HFFc6 (cell line): ENCODE measurements around the gene BAD. TPM values are rescaled to one million over a fixed set of nuclear protein-coding genes. Genes with fewer than 3 reads are reported as not detected.

Experiments used
- DNase-seq: peaks from one replicate; pipeline ENCODE4 v3.0.0-alpha.2; 2018
- H3K27ac Mint-ChIP-seq: 2 replicates; pipeline ENCODE4 v1.8.0; 2020; ENCODE audit warnings: mild to moderate bottlenecking, mixed read lengths
- H3K27me3 Mint-ChIP-seq: 2 replicates; pipeline ENCODE4 v1.8.0; 2021; ENCODE audit warnings: mild to moderate bottlenecking, moderate library complexity, mixed read lengths; ENCODE audit not compliant: insufficient read depth
- H3K36me3 Mint-ChIP-seq: 2 replicates; pipeline ENCODE4 v1.8.0; 2021; ENCODE audit warnings: low read depth, mixed read lengths
- H3K4me1 Mint-ChIP-seq: 2 replicates; pipeline ENCODE4 v1.8.0; 2020; ENCODE audit warnings: low read depth, mixed read lengths
- H3K4me3 Mint-ChIP-seq: 2 replicates; pipeline ENCODE4 v1.8.0; 2020; ENCODE audit warnings: mild to moderate bottlenecking, moderate library complexity, mixed read lengths
- H3K9me3 Mint-ChIP-seq: 2 replicates; pipeline ENCODE4 v1.8.0; 2020; ENCODE audit warnings: mild to moderate bottlenecking, mixed read lengths
- CTCF ChIP-seq: fragments of 200-600 bp; sonication (generic); IDR thresholded peaks from 2 replicates; pipeline ENCODE4 v1.5.0; 2021; ENCODE audit warnings: antibody characterized with exemption, mild to moderate bottlenecking
- total RNA-seq, 6 experiments: library from RNA; stranded (reverse); fragmentation: NEBNext Ultra II Directional; extraction: Animal tissue kit (Norgen Biotek cat#: 25700); gene quantifications; 2 replicates in 1 of 6; 3 replicates in 5 of 6; pipeline ENCODE4 v1.2.3, GENCODE V29; 2021

Gene BAD
- total RNA-seq, 6 experiments from 2014 or later: 65.9 to 75.0 (median 68.8) TPM

GRCh38 chr11:64235437-64236161 is 48.9 kb downstream of the BAD start:
- H3K27me3 Mint-ChIP-seq: no peaks in the 10 kb centered on the region
- peaks cover 22% of the 10 kb centered on the region for H3K4me1 Mint-ChIP-seq

GRCh38 chr11:64234647-64235379 is 49.7 kb downstream of the BAD start:
- no peaks in the 10 kb centered on the region for H3K27me3 Mint-ChIP-seq
- H3K4me1 Mint-ChIP-seq: peaks cover 16% of the 10 kb centered on the region
- H3K27ac Mint-ChIP-seq: no peak overlapping the region
- peak; percentile 30 for TF ChIP-seq CTCF
- DNase-seq: no peak
- H3K36me3 Mint-ChIP-seq: no peaks in the 10 kb centered on the region
- peak overlapping the region; percentile 84 for H3K4me3 Mint-ChIP-seq
- no peaks in the 10 kb centered on the region for H3K9me3 Mint-ChIP-seq

More at GRCh38 chr11:64235437-64236161, 48.9 kb downstream of the BAD start:
- TF ChIP-seq CTCF: no peak
- H3K27ac Mint-ChIP-seq: no peak overlapping the region
- peak overlapping the region; percentile 84 for H3K4me3 Mint-ChIP-seq
- no peaks in the 10 kb centered on the region for H3K36me3 Mint-ChIP-seq
- no peak for DNase-seq
- no peaks in the 10 kb centered on the region for H3K9me3 Mint-ChIP-seq

- no peaks in the 10 kb centered on the region for H3K36me3 Mint-ChIP-seq
- H3K4me1 Mint-ChIP-seq: peaks cover 22% of the 10 kb centered on the region
- H3K9me3 Mint-ChIP-seq: no peaks in the 10 kb centered on the region
- peak within 1 kb of the TSS; percentile 84 for H3K4me3 Mint-ChIP-seq
- H3K27me3 Mint-ChIP-seq: no peaks in the 10 kb centered on the region
- H3K27ac Mint-ChIP-seq: peak within 1 kb of the TSS; percentile 26; the same call in 1 of the 2 replicates
- no peak for DNase-seq
- TF ChIP-seq CTCF: no peak
These were observed 50.4 kb downstream of the BAD start, which contains the start of gene VEGFB for GRCh38 chr11:64233913-64234586. Gene VEGFB, plus strand, starts transcription at chr11:64234584. Its CDS starts 250 bp downstream, at chr11:64234834.

- DNase-seq: no peak
- Mint-ChIP-seq H3K27ac (no peak overlapping the region), H3K4me1 (peaks cover 22% of the 10 kb centered on the region), H3K27me3 (no peaks in the 10 kb centered on the region), H3K36me3 (no peaks in the 10 kb centered on the region), H3K9me3 (no peaks in the 10 kb centered on the region), H3K4me3 (no peak overlapping the region)
- TF ChIP-seq CTCF: no peak
These were observed 51.5 kb downstream of the BAD start for GRCh38 chr11:64232967-64233315.

GRCh38 chr11:64232182-64232966 is 52.1 kb downstream of the BAD start:
- Mint-ChIP-seq H3K4me1 (peaks cover 26% of the 10 kb centered on the region), H3K9me3 (no peaks in the 10 kb centered on the region), H3K27me3 (no peaks in the 10 kb centered on the region; the same call in 1 of the 2 replicates), H3K27ac (no peak overlapping the region), H3K4me3 (no peak overlapping the region; the same call in 1 of the 2 replicates), H3K36me3 (no peaks in the 10 kb centered on the region)
- TF ChIP-seq CTCF: no peak
- DNase-seq: no peak
